CD8-positive, alpha-beta memory T cell (primary cell): Measurements from ENCODE around the gene CA6. TPM values are rescaled to one million over a fixed set of nuclear protein-coding genes. Genes with fewer than 3 reads are reported as not detected.
"Not testable (repeated sequence)": the region's sequence is repeated elsewhere in the genome, so short reads cannot be mapped to it uniquely, and the experiment has no call there.

Experiments used
- CTCF ChIA-PET: fragments of 350-600 bp; sonication (Branson Sonifier 250); formaldehyde crosslinking; loops from one replicate; lab custom pipeline; 2021; ENCODE audit warnings: antibody characterized with exemption; lab: Charles Lee
- POLR2A ChIA-PET: fragments of 350-600 bp; sonication (Branson Sonifier 250); formaldehyde crosslinking; loops from one replicate; lab custom pipeline; 2021; ENCODE audit warnings: antibody characterized with exemption; lab: Charles Lee
- DNase-seq, 5 donors: peaks; one replicate each; pipeline versions ENCODE4 v3.0.0 to v3.0.0-alpha.2; 2020 to 2022; ENCODE audit warnings: mixed read lengths in 1 of 5
- H3K27ac ChIP-seq: one replicate; pipeline ENCODE4 v1.7.0; 2013; ENCODE audit warnings: low read depth, mild to moderate bottlenecking, low read length, moderate library complexity
- H3K27me3 ChIP-seq: 2 replicates; pipeline ENCODE4 v1.7.0; 2013; ENCODE audit warnings: low read length, mild to moderate bottlenecking; ENCODE audit not compliant: insufficient read depth, poor library complexity, severe bottlenecking
- H3K36me3 ChIP-seq: 2 replicates; pipeline ENCODE4 v1.7.0; 2013; ENCODE audit warnings: mild to moderate bottlenecking, low read length, moderate library complexity; ENCODE audit not compliant: insufficient read depth
- H3K4me1 ChIP-seq: 2 replicates; pipeline ENCODE4 v1.7.0; 2013; ENCODE audit warnings: mild to moderate bottlenecking, low read length, moderate library complexity; ENCODE audit not compliant: insufficient read depth
- H3K4me3 ChIP-seq: 2 replicates; pipeline ENCODE4 v1.7.0; 2013; ENCODE audit warnings: mild to moderate bottlenecking, low read length
- H3K9me3 ChIP-seq: 2 replicates; pipeline ENCODE4 v1.7.0; 2013; ENCODE audit warnings: mild to moderate bottlenecking, low read length
- H3K27ac Mint-ChIP-seq, 8 donors: one replicate each; pipeline ENCODE4 v1.8.0; 2020 to 2021; ENCODE audit warnings: mixed read lengths in 8 of 8, mild to moderate bottlenecking in 6 of 8, inconsistent platforms in 3 of 8, moderate library complexity in 3 of 8
- H3K27me3 Mint-ChIP-seq, 2 donors: one replicate each; pipeline ENCODE4 v1.8.0; 2020 to 2021; ENCODE audit warnings: mixed read lengths in 2 of 2, mild to moderate bottlenecking in 1 of 2, moderate library complexity in 1 of 2
- H3K36me3 Mint-ChIP-seq, 3 donors: one replicate each; pipeline ENCODE4 v1.8.0; 2020 to 2021; ENCODE audit warnings: mixed read lengths in 3 of 3, inconsistent platforms in 1 of 3, mild to moderate bottlenecking in 1 of 3
- H3K4me1 Mint-ChIP-seq, 3 donors: one replicate each; pipeline ENCODE4 v1.8.0; 2020 to 2021; ENCODE audit warnings: mixed read lengths in 3 of 3, inconsistent platforms in 1 of 3, mild to moderate bottlenecking in 1 of 3
- H3K4me3 Mint-ChIP-seq, 7 donors: one replicate each; pipeline ENCODE4 v1.8.0; 2020 to 2021; ENCODE audit warnings: mixed read lengths in 7 of 7, mild to moderate bottlenecking in 6 of 7, moderate library complexity in 4 of 7, inconsistent platforms in 2 of 7
- H3K9me3 Mint-ChIP-seq, 5 donors: one replicate each; pipeline ENCODE4 v1.8.0; 2020 to 2022; ENCODE audit warnings: mixed read lengths in 5 of 5, mild to moderate bottlenecking in 3 of 5, moderate library complexity in 2 of 5, inconsistent platforms in 1 of 5
- polyA plus RNA-seq: library from polyadenylated mRNA; unstranded; fragments of 300-500 nt; fragmentation: Illumina TruSeq; gene quantifications from one replicate; pipeline ENCODE4 v1.2.3, GENCODE V29; 2021
- total RNA-seq, 2 experiments: library from RNA; stranded (reverse); gene quantifications; one replicate each; pipeline ENCODE4 v1.2.3, GENCODE V29; 2021

CA6 gene
- total and polyA plus RNA-seq, 3 experiments from 2014 or later = 1.2 to 3.7 (median 1.4) TPM

GRCh38 chr1:8962812-8963530 lies 17.3 kb downstream of the CA6 start:
- H3K9me3 ChIP-seq = no peaks in the 10 kb centered on the region
- H3K36me3 Mint-ChIP-seq = peaks cover 6 to 13% (median 12%) of the 10 kb centered on the region in 3 donors
- H3K4me1 ChIP-seq = peaks cover 52% of the 10 kb centered on the region
- H3K27ac ChIP-seq = no peak overlapping the region
- H3K27me3 ChIP-seq = no peaks in the 10 kb centered on the region
- ChIA-PET CTCF (interaction anchor here (0.8 to 3.0 kb wide), 14 partner anchors 9 to 48 kb away, joined by 3 to 12 read pairs (median 5); no protein-coding TSS in a partner anchor), POLR2A (interaction anchor here (0.9 kb wide), 1 partner anchor 16 kb away, joined by 3 read pairs; no protein-coding TSS in a partner anchor)
- DNase-seq = peak in 2 of 5 donors; percentile 52 to 58
- H3K4me3 ChIP-seq = peak overlapping the region; percentile 10
- peaks cover 0 to 10% (median 8%) of the 10 kb centered on the region in 5 donors for H3K9me3 Mint-ChIP-seq
- peaks cover 4 to 14% of the 10 kb centered on the region in 2 donors for H3K27me3 Mint-ChIP-seq
- H3K27ac Mint-ChIP-seq = peak overlapping the region in 6 of 8 donors; percentile 1 to 84 (median 46)
- H3K36me3 ChIP-seq = no peaks in the 10 kb centered on the region
- H3K4me1 Mint-ChIP-seq = peaks cover 22 to 63% (median 57%) of the 10 kb centered on the region in 3 donors
- peak overlapping the region in 4 of 7 donors; percentile 54 to 66 (median 63) for H3K4me3 Mint-ChIP-seq

GRCh38 chr1:8963963-8964362 lies 18.3 kb downstream of the CA6 start:
- Histone ChIP-seq H3K27me3 (no peaks in the 10 kb centered on the region), H3K36me3 (no peaks in the 10 kb centered on the region), H3K4me3 (no peak overlapping the region), H3K9me3 (no peaks in the 10 kb centered on the region), H3K4me1 (peaks cover 43% of the 10 kb centered on the region), H3K27ac (no peak overlapping the region)
- ChIA-PET POLR2A (no interaction called here), CTCF (interaction anchor here (0.9 to 3.0 kb wide), 9 partner anchors 8 to 46 kb away, joined by 3 to 12 read pairs (median 5); no protein-coding TSS in a partner anchor)
- Mint-ChIP-seq H3K27me3 (peaks cover 5 to 9% of the 10 kb centered on the region in 2 donors), H3K4me1 (peaks cover 25 to 62% (median 56%) of the 10 kb centered on the region in 3 donors), H3K36me3 (peaks cover 5 to 9% (median 7%) of the 10 kb centered on the region in 3 donors), H3K4me3 (peak overlapping the region in 1 of 7 donors; percentile 19), H3K9me3 (peaks cover 0 to 10% (median 8%) of the 10 kb centered on the region in 5 donors), H3K27ac (peak overlapping the region in 2 of 8 donors; percentile 5 to 65)
- no peak for DNase-seq

GRCh38 chr1:8965121-8965820 lies 19.6 kb downstream of the CA6 start:
- no peak for DNase-seq
- Mint-ChIP-seq H3K4me1 (peaks cover 25 to 68% (median 61%) of the 10 kb centered on the region in 3 donors), H3K27me3 (peaks cover 5% of the 10 kb centered on the region in 2 donors), H3K27ac (peak overlapping the region in 4 of 8 donors; percentile 37 to 71 (median 62)), H3K9me3 (peaks cover 0 to 8% (median 5%) of the 10 kb centered on the region in 5 donors), H3K36me3 (peaks cover 3 to 5% (median 4%) of the 10 kb centered on the region in 3 donors), H3K4me3 (peak overlapping the region in 3 of 7 donors; percentile 38 to 62 (median 41))
- Histone ChIP-seq H3K36me3 (no peaks in the 10 kb centered on the region), H3K27ac (no peak overlapping the region), H3K4me1 (peaks cover 43% of the 10 kb centered on the region), H3K9me3 (no peaks in the 10 kb centered on the region), H3K27me3 (no peaks in the 10 kb centered on the region), H3K4me3 (peak overlapping the region; percentile 41)
- CTCF ChIA-PET = no interaction called here
- POLR2A ChIA-PET = interaction anchor here (0.6 to 0.7 kb wide), 2 partner anchors 47 to 1070 kb away, joined by 3 to 5 read pairs; no protein-coding TSS in a partner anchor

- Mint-ChIP-seq H3K4me1 (peaks cover 32 to 74% (median 72%) of the 10 kb centered on the region in 3 donors), H3K4me3 (peak overlapping the region in 3 of 7 donors; percentile 24 to 52 (median 34)), H3K9me3 (no peaks in the 10 kb centered on the region), H3K27me3 (peaks cover 4 to 5% of the 10 kb centered on the region in 2 donors), H3K36me3 (peaks cover 4 to 5% (median 4%) of the 10 kb centered on the region in 3 donors), H3K27ac (peak overlapping the region in 3 of 8 donors; percentile 13 to 53 (median 26))
- DNase-seq = no peak
- H3K4me1 ChIP-seq = peaks cover 52% of the 10 kb centered on the region
- H3K27ac ChIP-seq = no peak overlapping the region
- H3K4me3 ChIP-seq = peak overlapping the region; percentile 46
- H3K9me3 ChIP-seq = no peaks in the 10 kb centered on the region
- ChIA-PET POLR2A (no interaction called here), CTCF (interaction anchor here (0.7 kb wide), 1 partner anchor 46 kb away, joined by 3 read pairs; no protein-coding TSS in a partner anchor)
- H3K27me3 ChIP-seq = no peaks in the 10 kb centered on the region
- H3K36me3 ChIP-seq = no peaks in the 10 kb centered on the region
These were observed 20.9 kb downstream of the CA6 start for GRCh38 chr1:8966606-8967005.

- CTCF ChIA-PET = interaction anchor here (1.0 kb wide), 2 partner anchors 19 to 28 kb away, joined by 3 read pairs; no protein-coding TSS in a partner anchor
- H3K27ac Mint-ChIP-seq = peak overlapping the region in 4 of 8 donors; percentile 22 to 74 (median 40)
- H3K9me3 Mint-ChIP-seq, POLR2A ChIA-PET, H3K36me3 ChIP-seq, H3K27me3 Mint-ChIP-seq, DNase-seq, H3K36me3 Mint-ChIP-seq, H3K27ac ChIP-seq, H3K27me3 ChIP-seq, H3K9me3 ChIP-seq: not testable (repeated sequence)
- peaks cover 30 to 66% (median 65%) of the 10 kb centered on the region in 3 donors for H3K4me1 Mint-ChIP-seq
- peaks cover 38% of the 10 kb centered on the region for H3K4me1 ChIP-seq
- H3K4me3 ChIP-seq = peak overlapping the region; percentile 97
- peak overlapping the region; percentile 11 to 98 (median 92) for H3K4me3 Mint-ChIP-seq
These were observed 23.2 kb downstream of the CA6 start for GRCh38 chr1:8968902-8969301.

- no peak overlapping the region for H3K27ac ChIP-seq
- H3K9me3 ChIP-seq = no peaks in the 10 kb centered on the region
- peaks cover 29% of the 10 kb centered on the region for H3K4me1 ChIP-seq
- peak overlapping the region in 5 of 8 donors; percentile 51 to 86 (median 78) for H3K27ac Mint-ChIP-seq
- peak overlapping the region; percentile 97 for H3K4me3 ChIP-seq
- peaks cover 2 to 5% (median 3%) of the 10 kb centered on the region in 3 donors for H3K36me3 Mint-ChIP-seq
- ChIA-PET POLR2A (interaction anchor here (1.0 to 1.4 kb wide), 2 partner anchors 50 to 91 kb away, joined by 4 to 10 read pairs; partner anchors contain the start of gene ENO1), CTCF (interaction anchor here (0.7 to 2.8 kb wide), 5 partner anchors 7 to 155 kb away, joined by 3 to 11 read pairs (median 3); no protein-coding TSS in a partner anchor)
- DNase-seq = peak in 1 of 5 donors; percentile 78
- no peaks in the 10 kb centered on the region for H3K27me3 ChIP-seq
- H3K36me3 ChIP-seq = no peaks in the 10 kb centered on the region
- no peaks in the 10 kb centered on the region for H3K9me3 Mint-ChIP-seq
- H3K27me3 Mint-ChIP-seq = peaks cover 0 to 1% of the 10 kb centered on the region in 2 donors
- peaks cover 24 to 56% (median 54%) of the 10 kb centered on the region in 3 donors for H3K4me1 Mint-ChIP-seq
- peak overlapping the region; percentile 68 to 98 (median 92) for H3K4me3 Mint-ChIP-seq
These were observed 24.3 kb downstream of the CA6 start for GRCh38 chr1:8969937-8970336.

- Histone ChIP-seq H3K36me3 (no peaks in the 10 kb centered on the region), H3K27ac (peak overlapping the region; percentile 27), H3K4me3 (peak overlapping the region; percentile 97), H3K4me1 (peaks cover 19% of the 10 kb centered on the region), H3K9me3 (no peaks in the 10 kb centered on the region), H3K27me3 (no peaks in the 10 kb centered on the region)
- Mint-ChIP-seq H3K4me3 (peak overlapping the region; percentile 70 to 98 (median 92)), H3K36me3 (peaks cover 2 to 5% (median 3%) of the 10 kb centered on the region in 3 donors), H3K27me3 (peaks cover 0 to 1% of the 10 kb centered on the region in 2 donors), H3K9me3 (no peaks in the 10 kb centered on the region), H3K4me1 (peaks cover 21 to 49% (median 45%) of the 10 kb centered on the region in 3 donors), H3K27ac (peak overlapping the region; percentile 14 to 97 (median 92))
- ChIA-PET CTCF (interaction anchor here (0.8 to 2.8 kb wide), 8 partner anchors 8 to 244 kb away, joined by 3 to 11 read pairs (median 4); no protein-coding TSS in a partner anchor), POLR2A (interaction anchor here (0.6 to 1.4 kb wide), 6 partner anchors 15 to 551 kb away, joined by 3 to 10 read pairs (median 6); partner anchors contain the start of gene ENO1)
- peak in 3 of 5 donors; percentile 49 to 82 (median 56) for DNase-seq
These were observed 25.2 kb downstream of the CA6 start for GRCh38 chr1:8970870-8971337.
